GM19351 (cell line): Measurements from ENCODE around the gene WDR59.
"Not testable (repeated sequence)": the region's sequence is repeated elsewhere in the genome, so short reads cannot be mapped to it uniquely, and the experiment has no call there.

Source experiments
- ATAC-seq: cut with Tn5 transposase; IDR thresholded peaks from one replicate; pipeline ENCODE4 v1.9.1; 2021; ENCODE audit warnings: mild to moderate bottlenecking, moderate library complexity; ENCODE audit not compliant: unreplicated experiment

WDR59 gene

GRCh38 chr16:75012380-75013081 is 27.6 kb upstream of the WDR59 start:
- ATAC-seq = peak; percentile 28

GRCh38 chr16:75011634-75012307 is 26.8 kb upstream of the WDR59 start:
- ATAC-seq = peak; percentile 72

- ATAC-seq = no peak
These were observed 25.5 kb upstream of the WDR59 start for GRCh38 chr16:75010427-75010826.

- peak; percentile 36 for ATAC-seq
These were observed 22.5 kb upstream of the WDR59 start for GRCh38 chr16:75007443-75007842.

- no peak for ATAC-seq
These were observed 20.8 kb upstream of the WDR59 start for GRCh38 chr16:75005697-75006096.

GRCh38 chr16:75004460-75004859 is 19.5 kb upstream of the WDR59 start:
- no peak for ATAC-seq

- ATAC-seq = no peak
These were observed 19.0 kb upstream of the WDR59 start for GRCh38 chr16:75003931-75004330.

GRCh38 chr16:75002474-75002873 is 17.6 kb upstream of the WDR59 start:
- ATAC-seq = no peak

GRCh38 chr16:75000481-75001081 is 15.7 kb upstream of the WDR59 start:
- ATAC-seq = no peak

- peak; percentile 31 for ATAC-seq
These were observed 14.9 kb upstream of the WDR59 start for GRCh38 chr16:74999609-75000480.

- ATAC-seq = peak; percentile 30
These were observed 14.3 kb upstream of the WDR59 start for GRCh38 chr16:74999219-74999608.

- ATAC-seq = peak; percentile 77
These were observed 13.7 kb upstream of the WDR59 start, which contains the start of gene ZNRF1 for GRCh38 chr16:74998481-74999218. Gene ZNRF1, plus strand, starts transcription at chr16:74999024. Its CDS starts 648 bp downstream, at chr16:74999672.

- no peak for ATAC-seq
These were observed 12.1 kb upstream of the WDR59 start for GRCh38 chr16:74997042-74997491.

- no peak for ATAC-seq
These were observed 11.1 kb upstream of the WDR59 start for GRCh38 chr16:74995986-74996385.

GRCh38 chr16:74991593-74992403 is 6.9 kb upstream of the WDR59 start:
- no peak for ATAC-seq

GRCh38 chr16:74991268-74991592 is 6.3 kb upstream of the WDR59 start:
- no peak for ATAC-seq

GRCh38 chr16:74990832-74991231 is 5.9 kb upstream of the WDR59 start:
- no peak for ATAC-seq

- ATAC-seq = not testable (repeated sequence)
These were observed 4.9 kb upstream of the WDR59 start for GRCh38 chr16:74989864-74990263.

GRCh38 chr16:74987027-74987681 is 2.2 kb upstream of the WDR59 start:
- ATAC-seq = no peak
